ENCODE results near the gene CXCL5.
"Not testable (repeated sequence)": the region's sequence is repeated elsewhere in the genome, so short reads cannot be mapped to it uniquely, and the experiment has no call there.

GRCh38 chr4:73959041-73959440 is 39.4 kb downstream of the CXCL5 start:
- not testable (repeated sequence) for TF ChIP-seq MYC (IDR thresholded peaks at IDR 0.05; ENCODE audit: low read depth, low read length); CTCF (IDR thresholded peaks at IDR 0.05; ENCODE audit: extremely low read depth in 1 of 2, insufficient read depth in 1 of 2, low read depth in 1 of 2, low read length in 2 of 2); JUN (IDR thresholded peaks at IDR 0.05; ENCODE audit: borderline replicate concordance, insufficient read depth, insufficient read length, low read depth); POLR2A (IDR thresholded peaks at IDR 0.05; ENCODE audit: low read depth, low read length); POLR2AphosphoS5 (IDR thresholded peaks at IDR 0.05; ENCODE audit: insufficient read depth, low read depth, low read length)
